Muscle of leg (tissue), 11 donors: ENCODE measurements around the gene ALDH3B1. TPM values are rescaled to one million over a fixed set of nuclear protein-coding genes. Genes with fewer than 3 reads are reported as not detected.

Experiments used
- DNase-seq: peaks from one replicate; pipeline ENCODE4 v3.0.0; 2013
- H3K27ac ChIP-seq: one replicate; pipeline ENCODE4 v1.5.1; 2013; ENCODE audit warnings: mild to moderate bottlenecking, low read length, control low read depth
- H3K27me3 ChIP-seq: one replicate; pipeline ENCODE4 v1.6.1; 2013; ENCODE audit warnings: low read length; ENCODE audit not compliant: control insufficient read depth, insufficient read depth
- H3K36me3 ChIP-seq: one replicate; pipeline ENCODE4 v1.6.1; 2013; ENCODE audit warnings: low read length; ENCODE audit not compliant: control insufficient read depth, insufficient read depth
- H3K4me1 ChIP-seq: one replicate; pipeline ENCODE4 v1.6.1; 2013; ENCODE audit warnings: low read length; ENCODE audit not compliant: control insufficient read depth, insufficient read depth
- H3K4me3 ChIP-seq: one replicate; pipeline ENCODE4 v1.5.1; 2013; ENCODE audit warnings: low read length, control low read depth
- H3K9me3 ChIP-seq: replicated peaks from 2 replicates; pipeline ENCODE4 v1.6.1; 2013; ENCODE audit warnings: low read depth, low read length; ENCODE audit not compliant: control insufficient read depth
- WGBS: methylation state at CpG from one replicate; pipeline ENCODE4 v1.1.5; 2013; ENCODE audit warnings: missing lambda C conversion rate; ENCODE audit not compliant: insufficient coverage; 5-methylcytosine and 5-hydroxymethylcytosine counted together
- polyA plus RNA-seq, 8 donors: library from polyadenylated mRNA; unstranded; fragments of 120-200 nt; gene quantifications; one replicate each; pipeline versions ENCODE4 v1.2.1 to v1.2.3, GENCODE V29; 2013; ENCODE audit warnings: inconsistent platforms in 1 of 8, low replicate concordance in 1 of 8; ENCODE audit not compliant: insufficient read length in 8 of 8, insufficient read depth in 1 of 8
- total RNA-seq: library from RNA; stranded (reverse); fragments of 120-200 nt; gene quantifications from one replicate; pipeline ENCODE4 v1.2.4, GENCODE V29; 2013

ALDH3B1 gene
- total and polyA plus RNA-seq, 9 donors: 3.2 to 10.7 (median 5.4) TPM

DNA sequence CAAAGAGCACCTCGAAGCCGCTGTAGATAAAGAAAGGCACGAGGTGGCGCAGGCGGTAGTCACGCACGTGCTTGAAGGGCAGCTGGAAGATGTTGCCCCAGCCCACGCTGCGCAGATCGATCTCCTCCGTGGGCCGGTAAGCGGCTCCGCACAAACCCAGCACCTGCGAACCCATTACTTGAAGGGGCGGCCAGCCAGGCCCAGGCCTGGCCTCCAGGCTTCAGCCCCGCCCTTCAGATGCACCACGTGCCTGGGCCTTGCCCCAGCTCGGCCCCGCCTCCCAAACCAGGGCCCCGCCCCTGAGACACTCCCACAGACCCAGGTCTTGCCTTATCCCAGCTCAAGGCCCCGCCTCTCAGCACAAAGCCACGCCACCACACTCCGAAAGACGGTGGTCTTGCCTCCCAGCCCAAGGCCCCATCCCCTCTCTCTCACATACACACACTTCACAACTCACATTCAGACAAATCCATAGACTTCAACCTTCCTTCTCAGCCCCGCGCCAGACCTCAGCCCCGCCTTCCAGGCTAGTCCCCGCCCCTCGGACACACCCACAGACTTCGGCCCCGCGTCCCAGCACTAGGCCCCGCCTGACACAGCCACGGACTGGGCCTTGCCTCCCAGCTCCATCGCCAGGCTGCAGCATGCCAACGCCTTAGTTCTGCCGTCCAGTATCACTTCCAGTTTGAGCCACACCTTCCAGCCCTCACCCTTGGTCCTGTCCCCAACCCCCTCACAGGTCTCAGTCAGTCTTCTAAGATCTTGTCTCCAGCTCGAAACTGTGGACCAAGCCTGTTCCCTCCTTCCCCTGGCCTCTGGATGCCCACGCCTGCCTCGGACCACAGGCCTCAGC, 13.3 kb upstream of the ALDH3B1 start:
- H3K4me3 ChIP-seq: no peak overlapping the region
- H3K27ac ChIP-seq: no peak overlapping the region
- H3K27me3 ChIP-seq: peaks cover 4% of the 10 kb centered on the region
- WGBS: 29% methylated on average over 41 of the region's 41 CpGs
- no peaks in the 10 kb centered on the region for H3K9me3 ChIP-seq
- no peaks in the 10 kb centered on the region for H3K36me3 ChIP-seq
- peak; percentile 41 for DNase-seq
- H3K4me1 ChIP-seq: peaks cover 4% of the 10 kb centered on the region

DNA sequence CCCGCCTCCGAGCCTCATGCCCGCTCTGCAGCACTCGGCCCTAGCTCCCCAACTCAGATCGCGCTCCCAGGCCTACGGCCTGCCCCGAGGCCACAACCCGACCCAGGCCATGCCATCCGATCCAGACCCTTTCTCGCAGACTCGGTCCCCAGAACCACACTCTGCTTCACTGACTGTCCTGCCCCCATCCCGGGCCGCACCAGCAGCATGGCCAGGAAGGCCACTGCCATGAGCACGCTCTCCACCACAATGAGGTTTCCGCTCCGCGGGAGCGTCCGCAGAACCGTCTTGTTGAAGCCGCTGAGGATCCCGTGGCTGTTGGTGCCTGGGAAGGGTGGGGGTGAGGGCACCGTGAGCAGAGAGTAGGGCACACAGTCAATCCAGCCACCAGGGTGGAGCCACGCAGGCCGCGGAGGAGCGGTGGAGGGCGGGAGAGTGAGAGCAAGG, 12.6 kb upstream of the ALDH3B1 start:
- Histone ChIP-seq H3K36me3 (no peaks in the 10 kb centered on the region), H3K9me3 (no peaks in the 10 kb centered on the region), H3K27ac (no peak overlapping the region), H3K27me3 (peaks cover 4% of the 10 kb centered on the region), H3K4me3 (no peak overlapping the region), H3K4me1 (peaks cover 4% of the 10 kb centered on the region)
- DNase-seq: peak; percentile 1
- 91% methylated on average over 23 of the region's 29 CpGs for WGBS

DNA sequence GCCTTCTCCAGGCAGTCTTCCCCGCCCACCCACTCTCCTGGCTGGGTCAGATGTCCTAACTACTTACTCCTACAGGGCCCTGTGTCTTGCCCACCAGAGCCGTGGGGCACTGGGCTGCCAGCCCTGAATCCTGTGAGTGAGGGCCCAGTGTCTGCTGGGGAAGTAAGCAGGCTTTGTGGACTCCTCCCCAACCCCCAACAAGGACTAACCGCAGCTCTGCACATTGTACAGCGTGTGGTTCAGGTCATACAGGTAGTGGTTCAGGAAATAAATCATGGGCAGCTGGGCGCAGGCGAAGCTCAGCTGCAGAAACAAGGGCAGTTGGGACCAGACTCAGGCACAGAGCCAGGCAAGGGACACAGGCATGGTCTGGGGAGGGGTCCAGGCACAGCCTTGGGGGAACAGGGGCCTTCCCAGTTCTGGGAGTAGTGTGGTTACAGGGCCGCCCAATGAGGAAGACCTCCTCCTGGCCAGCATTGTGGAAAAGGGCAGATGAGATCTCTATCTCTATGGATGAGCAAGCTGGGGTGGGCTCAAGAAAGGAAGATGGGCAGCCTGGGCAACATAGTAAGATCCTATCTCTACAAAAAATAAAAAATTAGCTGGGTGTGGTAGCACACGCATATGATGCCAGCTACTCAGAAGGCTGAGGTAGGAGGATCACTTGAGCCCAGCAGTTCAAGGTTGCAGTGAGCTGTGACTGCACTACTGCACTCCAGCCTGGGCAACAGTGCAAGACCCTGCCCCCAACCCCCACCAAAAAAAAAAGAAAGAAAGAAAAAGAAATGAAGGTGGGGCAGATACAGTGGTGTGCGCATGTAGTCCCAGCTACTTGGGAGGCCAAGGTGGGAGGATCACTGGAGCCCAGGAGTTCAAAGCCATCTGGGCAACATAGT, 11.7 kb upstream of the ALDH3B1 start:
- no peaks in the 10 kb centered on the region for H3K27me3 ChIP-seq
- no peak overlapping the region for H3K4me3 ChIP-seq
- no peaks in the 10 kb centered on the region for H3K36me3 ChIP-seq
- H3K9me3 ChIP-seq: no peaks in the 10 kb centered on the region
- peaks cover 4% of the 10 kb centered on the region for H3K4me1 ChIP-seq
- H3K27ac ChIP-seq: no peak overlapping the region
- DNase-seq: peak; percentile 2
- WGBS: 74% methylated on average over 4 of the region's 9 CpGs

DNA sequence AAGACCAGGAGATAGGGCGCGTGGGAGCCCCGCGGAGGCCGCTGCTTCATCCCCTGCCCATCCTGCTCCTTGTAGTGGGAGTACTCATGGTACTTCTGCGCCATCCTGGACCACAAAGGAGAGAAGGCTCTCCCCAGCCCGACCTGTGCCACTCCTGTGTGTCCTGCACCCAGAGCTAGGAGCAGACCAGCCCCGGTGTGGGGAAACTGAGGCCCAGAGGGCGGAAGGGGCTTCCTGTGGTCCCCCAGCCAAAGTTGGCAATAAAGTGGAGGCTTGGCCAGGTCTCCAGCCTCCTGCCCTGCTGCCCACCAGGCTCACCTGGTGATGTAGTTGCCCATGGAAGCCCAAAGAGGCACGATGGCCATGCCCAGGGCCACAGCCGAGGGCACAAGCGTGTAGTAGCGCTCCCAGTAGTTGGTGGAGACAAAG, 10.9 kb upstream of the ALDH3B1 start:
- DNase-seq: no peak
- H3K4me1 ChIP-seq: peaks cover 6% of the 10 kb centered on the region
- 96% methylated on average over 11 of the region's 13 CpGs for WGBS
- H3K36me3 ChIP-seq: no peaks in the 10 kb centered on the region
- peaks cover under 1% of the 10 kb centered on the region for H3K27me3 ChIP-seq
- no peak overlapping the region for H3K4me3 ChIP-seq
- H3K9me3 ChIP-seq: no peaks in the 10 kb centered on the region
- no peak overlapping the region for H3K27ac ChIP-seq

DNA sequence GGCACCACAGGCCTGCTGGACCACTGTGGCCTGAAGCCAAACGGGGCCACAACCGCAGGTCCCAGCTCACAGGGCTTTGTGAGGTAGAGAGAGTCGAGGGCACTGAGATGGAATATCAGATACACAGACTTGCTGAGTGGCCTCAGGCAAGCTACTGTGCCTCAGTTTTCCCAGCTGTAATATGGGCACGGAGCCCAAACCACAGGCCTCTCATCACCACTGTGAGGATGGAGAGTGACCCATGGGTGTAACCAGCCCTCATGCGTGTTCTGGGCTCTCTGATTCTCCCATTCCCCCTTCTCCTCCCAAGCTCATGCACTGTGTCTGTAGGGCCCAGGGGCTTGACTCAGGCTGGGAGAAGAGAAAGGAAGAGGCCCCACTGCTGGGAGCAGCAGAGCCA, 10.4 kb upstream of the ALDH3B1 start:
- DNase-seq: no peak
- Histone ChIP-seq H3K9me3 (no peaks in the 10 kb centered on the region), H3K4me3 (no peak overlapping the region), H3K27me3 (peaks cover 4% of the 10 kb centered on the region), H3K36me3 (no peaks in the 10 kb centered on the region), H3K4me1 (peaks cover 11% of the 10 kb centered on the region), H3K27ac (no peak overlapping the region)
- 100% methylated on average over 2 of the region's 5 CpGs for WGBS

DNA sequence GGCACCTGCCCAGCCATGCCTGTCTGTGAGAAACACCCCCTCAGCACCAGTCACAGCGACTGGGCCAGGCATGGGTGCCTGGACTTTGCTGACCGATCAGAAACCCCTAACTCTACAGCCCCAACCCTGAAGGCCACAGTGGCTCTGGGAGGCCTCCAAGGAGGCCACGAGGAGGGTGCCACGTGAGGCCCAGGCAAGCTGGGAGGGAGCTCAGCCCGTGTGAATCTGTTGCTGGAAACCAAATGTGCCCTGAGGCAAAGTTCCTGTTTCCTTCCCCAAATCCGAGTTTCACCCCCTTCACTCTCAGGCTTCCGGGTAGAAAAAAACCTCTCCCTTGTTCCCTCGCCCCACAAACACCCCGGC, 7.6 kb upstream of the ALDH3B1 start:
- no peaks in the 10 kb centered on the region for H3K36me3 ChIP-seq
- H3K9me3 ChIP-seq: no peaks in the 10 kb centered on the region
- 51% methylated on average over 9 of the region's 9 CpGs for WGBS
- peaks cover 4% of the 10 kb centered on the region for H3K27me3 ChIP-seq
- H3K4me3 ChIP-seq: peak overlapping the region; percentile 46
- peak; percentile 46 for DNase-seq
- no peak overlapping the region for H3K27ac ChIP-seq
- H3K4me1 ChIP-seq: peaks cover 10% of the 10 kb centered on the region

DNA sequence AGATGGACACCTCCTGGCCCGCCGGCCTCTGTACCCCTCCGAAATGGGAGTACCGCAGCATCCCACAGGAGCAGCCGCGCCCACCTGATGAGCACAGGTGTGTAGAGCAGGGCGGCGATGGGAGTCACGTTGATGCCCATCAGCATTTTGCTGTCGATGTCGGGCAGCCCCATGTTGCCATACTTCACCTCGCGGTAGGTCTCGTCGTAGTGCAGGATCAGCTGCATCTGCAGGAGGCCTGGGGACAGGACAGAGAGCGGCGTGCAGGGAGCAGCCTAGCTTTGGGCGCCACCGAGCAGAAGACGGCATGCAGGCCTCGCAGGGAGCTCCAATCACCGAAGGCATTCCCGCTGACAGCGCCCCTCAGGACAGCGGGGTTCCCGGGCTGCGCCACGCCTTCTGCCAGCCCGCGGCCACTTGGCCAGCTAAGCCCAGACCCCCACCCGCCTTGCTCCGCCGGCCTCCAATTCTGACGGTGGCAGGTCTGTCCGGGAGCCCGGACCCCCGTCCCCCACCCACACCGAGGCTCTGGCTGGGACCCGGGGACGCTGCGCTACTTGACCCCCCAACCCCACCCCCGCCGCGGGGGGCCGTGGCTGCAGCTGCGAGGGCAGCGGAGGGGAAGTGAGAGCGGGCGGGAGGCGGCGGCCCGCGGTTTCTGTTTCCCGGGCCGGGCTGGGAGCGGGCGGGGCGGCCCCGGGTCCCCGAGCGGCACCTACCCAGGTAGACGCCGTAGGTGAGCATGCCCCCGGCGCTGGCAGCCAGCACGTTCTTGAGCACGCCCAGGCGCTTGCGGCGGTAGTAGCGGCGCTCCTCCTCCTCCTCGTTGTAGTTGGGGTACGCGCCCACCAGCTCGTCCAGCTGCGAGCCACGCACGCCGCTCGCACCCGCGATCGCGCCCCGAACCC, 6.9 kb upstream of the ALDH3B1 start:
- peaks cover 4% of the 10 kb centered on the region for H3K27me3 ChIP-seq
- peak; percentile 38 for DNase-seq
- H3K9me3 ChIP-seq: no peaks in the 10 kb centered on the region
- H3K36me3 ChIP-seq: no peaks in the 10 kb centered on the region
- no peak overlapping the region for H3K27ac ChIP-seq
- H3K4me1 ChIP-seq: peaks cover 17% of the 10 kb centered on the region
- H3K4me3 ChIP-seq: peak overlapping the region; percentile 46
- WGBS: 11% methylated on average over 65 of the region's 86 CpGs

DNA sequence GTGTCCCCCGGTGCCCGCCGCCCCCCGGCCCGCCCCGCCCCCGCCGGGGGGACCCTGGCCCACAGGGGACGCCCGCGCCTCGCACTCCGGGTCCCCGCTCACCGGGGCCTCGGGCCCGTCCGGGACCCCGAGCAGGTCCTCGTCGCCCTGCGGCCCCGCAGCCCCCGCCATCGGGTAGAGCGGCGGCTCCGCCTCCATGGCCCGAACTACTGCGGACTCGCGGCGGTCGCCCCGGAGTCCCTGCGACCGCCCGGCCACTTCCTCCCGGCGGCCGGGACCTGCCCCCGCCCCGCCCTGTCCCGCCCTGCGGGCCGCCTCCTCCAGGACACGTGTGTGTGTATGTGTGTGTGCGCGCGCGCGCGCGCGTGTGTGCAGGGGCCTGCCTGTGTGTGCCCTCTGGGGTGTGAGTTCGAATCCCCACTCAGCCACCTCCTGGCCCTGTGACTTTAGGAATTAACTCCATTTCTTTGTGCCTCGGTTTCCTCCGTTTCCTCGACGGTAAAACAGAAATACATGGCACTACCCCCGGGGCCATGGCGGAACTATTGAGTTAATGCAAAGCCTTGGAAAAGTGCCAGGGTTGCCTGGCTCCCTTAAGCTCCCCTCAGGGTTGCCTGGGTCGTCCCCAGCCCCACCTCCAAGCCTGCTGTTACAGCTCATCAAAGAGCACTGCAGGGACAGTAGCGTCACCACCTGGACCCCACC, 6.1 kb upstream of the ALDH3B1 start, which contains the start of gene UNC93B1:
UNC93B1 (minus strand) TSS at position 252 of the 705 bp plus-strand sequence; CDS start at position 198, 54 bp downstream.
- WGBS: 3% methylated on average over 58 of the region's 64 CpGs

More for the DNA sequence above, 6.1 kb upstream of the ALDH3B1 start, which contains the start of gene UNC93B1:
- Histone ChIP-seq H3K4me3 (peak within 1 kb of the TSS; percentile 46), H3K9me3 (no peaks in the 10 kb centered on the region), H3K27me3 (peaks cover 4% of the 10 kb centered on the region), H3K36me3 (no peaks in the 10 kb centered on the region), H3K27ac (no peak within 1 kb of the TSS), H3K4me1 (peaks cover 25% of the 10 kb centered on the region)
- peak; percentile 88 for DNase-seq
